HG03457 (cell line): ENCODE measurements around the gene C16orf90.
"Not testable (repeated sequence)": the region's sequence is repeated elsewhere in the genome, so short reads cannot be mapped to it uniquely, and the experiment has no call there.

Experiments
- ATAC-seq: cut with Tn5 transposase; IDR thresholded peaks from one replicate; pipeline ENCODE4 v1.9.1; 2021; ENCODE audit warnings: moderate number of reproducible peaks; ENCODE audit not compliant: unreplicated experiment

Gene C16orf90

GRCh38 chr16:3513892-3514583, 18.7 kb upstream of the C16orf90 start:
- ATAC-seq, result no peak

DNA sequence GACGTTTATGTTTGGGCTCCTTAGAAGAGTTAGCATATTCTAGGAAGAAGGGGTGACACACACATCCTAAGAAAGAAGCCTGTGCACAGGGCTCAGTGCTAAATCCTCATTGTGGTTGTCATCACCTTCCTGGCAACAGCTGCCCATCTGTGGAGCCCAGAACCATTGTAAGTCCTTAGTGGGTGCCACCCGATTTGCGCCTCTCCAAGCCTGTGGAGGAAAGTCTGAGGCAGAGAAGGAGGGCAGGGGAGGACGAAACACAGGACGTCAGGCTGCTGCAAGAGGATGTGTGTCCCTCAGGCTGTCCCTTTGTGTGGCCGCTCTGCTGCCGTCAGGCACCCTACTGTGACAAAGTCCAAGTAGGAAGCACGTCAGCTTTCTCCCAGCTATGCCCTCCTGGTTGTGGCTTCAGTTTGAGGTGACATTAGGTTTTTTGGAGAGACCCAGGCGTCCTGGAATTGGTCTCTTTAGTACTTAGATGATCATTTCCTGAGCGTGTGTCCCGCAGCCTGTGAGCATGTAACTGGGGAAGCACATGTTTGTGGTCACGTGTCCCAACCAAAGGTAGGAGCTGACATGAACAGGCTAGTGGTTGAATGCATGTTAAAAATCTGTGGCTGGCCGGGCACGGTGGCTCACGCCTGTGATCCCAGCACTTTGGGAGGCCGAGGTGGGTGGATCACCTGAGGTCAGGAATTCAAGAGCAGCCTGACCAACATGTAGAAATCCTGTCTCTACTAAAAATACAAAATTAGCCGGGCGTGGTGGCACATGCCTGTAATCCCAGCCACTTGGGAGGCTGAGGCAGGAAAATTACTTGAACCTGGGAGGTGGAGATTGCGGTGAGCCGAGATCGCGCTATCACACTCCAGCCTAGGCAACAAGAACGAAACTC, 16.2 kb upstream of the C16orf90 start:
- no peak for ATAC-seq

DNA sequence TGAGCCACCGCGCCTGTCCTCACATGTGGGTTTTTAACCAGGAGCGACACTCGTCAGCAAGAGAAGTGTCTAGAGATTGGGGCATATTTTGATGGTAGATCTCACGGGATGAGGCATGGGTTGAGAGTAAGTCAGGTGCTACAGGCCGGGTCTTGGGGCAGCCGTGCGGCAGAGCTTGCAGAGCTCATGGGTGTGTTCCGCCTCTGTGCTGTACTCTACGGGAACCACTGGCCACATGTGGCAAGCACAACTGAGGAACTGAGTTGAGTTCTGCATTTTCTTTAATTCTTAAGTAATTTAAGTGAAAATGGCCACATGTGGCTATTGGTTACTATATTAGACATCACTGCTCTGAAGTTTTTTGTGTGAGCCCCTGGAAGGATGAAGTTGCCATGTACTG, 15.1 kb upstream of the C16orf90 start:
- no peak for ATAC-seq

DNA sequence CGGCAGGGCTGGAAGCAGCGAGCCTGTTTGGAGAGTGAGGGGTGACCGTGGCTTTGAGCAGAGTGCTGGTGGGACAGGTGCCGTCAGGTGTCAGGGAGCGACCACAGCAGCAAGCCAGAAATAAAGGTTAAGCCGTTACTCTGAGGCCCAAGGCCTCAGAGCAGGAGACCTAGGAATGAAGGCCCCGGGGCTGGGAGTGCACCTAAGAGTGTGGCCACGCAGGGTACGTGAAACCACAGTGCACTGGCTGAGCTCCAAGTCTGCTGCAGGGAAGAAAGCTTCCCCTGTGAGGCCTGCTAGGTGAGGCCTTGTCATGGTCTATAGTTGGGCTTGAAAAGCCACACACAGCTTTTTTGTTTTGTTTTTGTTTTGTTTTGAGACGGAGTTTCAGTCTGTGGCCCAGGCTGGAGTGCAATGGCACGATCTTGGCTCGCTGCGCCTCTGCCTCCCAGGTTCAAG, 14.2 kb upstream of the C16orf90 start:
- ATAC-seq, result no peak

- ATAC-seq, result no peak
Observed at GRCh38 chr16:3508736-3509135, 13.4 kb upstream of the C16orf90 start.

- ATAC-seq, result no peak
Observed at GRCh38 chr16:3503523-3503922, 8.2 kb upstream of the C16orf90 start.

DNA sequence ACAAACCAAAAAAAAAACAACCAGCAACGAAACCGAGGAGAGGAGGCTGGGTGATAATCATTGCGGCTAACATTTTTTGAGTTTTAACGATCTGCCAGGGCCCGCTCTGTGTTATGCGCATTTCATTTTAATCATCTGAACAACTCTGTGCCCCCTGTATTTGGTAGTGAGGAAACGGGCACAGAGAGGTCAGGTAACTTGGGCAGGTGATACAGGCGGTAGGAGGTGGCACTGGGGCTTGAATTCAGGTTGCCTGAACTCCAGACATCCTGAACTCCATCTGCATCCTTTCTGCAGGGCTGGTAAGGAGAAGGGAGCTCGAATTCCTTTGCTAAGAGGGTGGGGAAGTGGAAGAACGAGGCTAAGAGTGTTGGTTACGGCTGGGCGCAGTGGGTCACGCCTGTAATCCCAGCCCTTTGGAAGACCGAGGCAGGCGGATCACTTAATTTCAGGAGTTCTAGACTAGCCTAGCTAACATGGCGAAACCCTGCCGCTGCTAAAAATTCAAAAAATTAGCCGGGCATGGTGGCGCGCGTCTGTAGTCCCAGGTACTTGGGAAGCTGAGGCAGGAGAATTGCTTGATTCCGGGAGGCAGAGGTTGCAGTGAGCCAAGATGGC, 6.6 kb upstream of the C16orf90 start:
- no peak for ATAC-seq

GRCh38 chr16:3501412-3501761, 6.1 kb upstream of the C16orf90 start:
- ATAC-seq, result not testable (repeated sequence)

DNA sequence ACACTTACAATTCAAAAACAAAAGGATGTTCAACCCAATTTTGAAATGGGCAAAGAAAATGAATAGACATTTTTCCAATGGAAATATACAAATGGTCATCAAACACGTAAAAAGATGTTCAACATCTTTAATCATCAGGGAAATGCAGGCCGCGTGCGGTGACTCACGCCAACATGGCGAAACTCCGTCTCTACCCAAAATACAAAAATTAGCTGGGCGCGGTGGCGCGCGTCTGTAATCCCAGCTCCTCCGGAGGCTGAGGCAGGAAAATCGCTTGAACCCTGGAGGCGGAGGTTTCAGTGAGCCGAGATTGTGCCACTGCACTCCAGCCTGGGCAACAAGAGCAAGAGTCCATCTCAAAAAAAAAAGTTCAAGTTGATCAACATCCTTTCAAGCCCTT, 3.7 kb upstream of the C16orf90 start:
- no peak for ATAC-seq

GRCh38 chr16:3497771-3498170, 2.5 kb upstream of the C16orf90 start:
- ATAC-seq, result no peak

GRCh38 chr16:3496386-3496785, 1.1 kb upstream of the C16orf90 start:
- no peak for ATAC-seq

GRCh38 chr16:3494386-3494973, 809 bp downstream of the C16orf90 start:
- ATAC-seq, result no peak

GRCh38 chr16:3492356-3492755, 2.9 kb downstream of the C16orf90 start:
- no peak for ATAC-seq

- no peak for ATAC-seq
Observed at GRCh38 chr16:3490911-3491629, 4.2 kb downstream of the C16orf90 start.

DNA sequence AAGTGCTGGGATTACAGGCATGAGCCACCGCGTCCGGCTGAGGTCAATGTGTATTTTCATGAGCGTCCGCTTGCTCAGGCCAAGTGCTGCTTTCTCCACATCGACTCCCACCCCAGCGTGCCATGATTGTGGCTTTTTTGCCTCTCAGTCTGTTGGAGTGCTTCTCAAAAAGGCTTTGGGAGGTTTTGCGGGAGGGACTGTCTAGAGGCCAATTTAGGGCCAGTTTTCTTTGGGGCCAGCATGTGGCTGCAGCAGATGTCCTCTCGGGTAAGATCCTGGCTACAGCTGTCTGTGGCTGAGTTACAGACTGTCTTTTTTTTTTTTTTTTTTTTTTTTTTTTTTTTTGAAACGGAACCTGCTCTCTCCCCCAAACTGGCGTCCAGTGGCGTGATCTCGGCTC, 6.5 kb downstream of the C16orf90 start:
- ATAC-seq, result no peak

GRCh38 chr16:3487521-3488410, 7.5 kb downstream of the C16orf90 start:
- ATAC-seq, result no peak

DNA sequence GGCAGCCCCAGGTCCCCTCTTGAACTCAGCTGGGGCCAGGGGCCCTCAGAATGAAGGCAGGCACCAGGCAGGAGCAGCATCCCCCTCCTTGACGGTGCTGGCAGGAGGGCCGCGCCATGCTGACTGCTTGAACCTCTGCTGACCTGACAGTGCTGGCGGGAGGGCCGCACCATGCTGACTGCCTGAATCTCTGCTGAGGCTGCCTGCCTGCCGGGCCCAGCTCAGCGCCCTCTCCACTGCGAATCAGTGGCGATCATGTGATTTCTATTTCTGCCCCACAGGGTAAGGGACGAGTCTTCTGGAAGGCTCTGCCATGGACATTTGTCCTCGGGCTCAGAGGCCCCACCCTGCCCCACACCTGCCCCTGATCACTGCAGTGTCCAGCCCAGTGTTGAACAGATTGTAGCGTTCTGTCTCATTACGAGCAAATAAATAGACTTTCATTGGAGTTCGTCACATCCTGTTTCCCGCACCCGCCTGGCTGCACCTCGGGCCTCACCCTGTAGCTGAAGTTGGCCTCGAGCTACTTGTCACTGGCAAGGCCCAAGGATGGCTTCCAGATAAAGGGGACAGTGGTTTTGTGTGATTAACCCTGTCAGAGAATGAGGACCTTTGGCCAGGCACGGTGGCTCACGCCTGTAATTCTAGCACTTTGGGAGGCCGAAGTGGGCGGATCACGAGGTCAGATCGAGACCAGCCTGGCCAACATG, 8.6 kb downstream of the C16orf90 start:
- ATAC-seq, result no peak

DNA sequence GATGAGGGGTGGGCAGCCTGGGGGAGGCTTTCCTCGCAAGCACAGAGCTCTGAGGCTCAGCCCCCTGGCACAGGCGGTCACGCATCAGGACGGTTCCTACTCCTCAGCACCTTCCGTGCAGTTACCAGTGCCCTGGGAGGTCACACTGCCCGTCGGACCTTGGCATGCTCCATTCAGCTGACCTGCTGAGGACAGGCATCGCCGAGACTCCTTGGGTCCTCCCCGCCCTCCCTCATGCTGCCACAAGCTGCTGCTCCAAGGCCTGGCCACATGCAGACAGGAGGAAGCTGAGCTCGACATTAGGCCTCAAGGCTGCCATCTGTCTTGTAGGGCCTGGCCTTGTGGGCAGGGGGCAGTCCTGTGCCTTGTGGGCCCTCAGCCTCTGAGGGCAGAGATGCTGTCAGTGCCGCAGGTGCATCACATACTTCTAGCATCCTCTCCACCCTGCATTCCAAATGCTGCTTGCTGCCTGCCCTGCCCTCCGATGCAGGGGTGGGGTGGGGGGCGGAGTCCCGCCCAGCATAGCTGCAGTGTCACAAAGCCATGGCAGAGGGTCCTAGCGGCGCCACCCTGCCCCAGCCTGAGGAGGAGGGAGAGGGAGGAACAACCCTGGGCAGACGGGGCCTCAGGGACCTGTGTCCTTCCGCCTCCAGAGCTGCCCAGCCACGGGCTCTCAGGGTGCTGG, 9.3 kb downstream of the C16orf90 start:
- ATAC-seq, result no peak
